ENCODE measurements around the gene EBF3. TPM values are rescaled to one million over a fixed set of nuclear protein-coding genes. Genes with fewer than 3 reads are reported as not detected.

Gene EBF3
- total and polyA plus RNA-seq, 2 donors (not counting 3 experiments of a cell fraction or from before 2014, with no cell fraction given) = 0.92 to 2.7 TPM

DNA sequence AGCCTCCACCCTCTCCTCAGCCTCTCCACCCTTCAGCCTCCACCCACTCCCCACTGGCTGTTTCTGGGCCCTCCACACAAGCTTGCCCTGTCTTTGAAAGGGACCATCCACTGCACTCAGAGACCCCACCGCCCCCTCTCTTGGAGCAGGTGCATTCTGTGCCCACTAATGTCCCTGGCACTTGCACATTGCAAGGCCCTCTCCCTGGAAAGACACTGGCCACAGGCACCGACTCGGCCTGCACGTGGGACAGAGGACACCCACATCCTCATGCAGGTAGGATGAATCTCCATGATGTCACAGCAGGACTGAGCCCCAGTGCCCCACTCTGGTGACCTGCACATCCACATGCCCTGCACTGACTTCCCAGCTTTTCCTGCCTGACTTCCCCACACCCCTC is 36.8 kb upstream of the EBF3 start:
- CTCF ChIA-PET = no interaction called here
- dilution Hi-C loops (cut with MboI; ENCODE audit: extremely low pct_ligation_motif_present, low sequenced_read_pairs) = no loop called here
- no TSS peak for BruUV-seq (replicated peaks)

More for the DNA sequence above, 36.8 kb upstream of the EBF3 start:
- H3K9me3 ChIP-seq (replicated peaks; ENCODE audit: control insufficient read depth, insufficient read depth, low read length) = no peaks in the 10 kb centered on the region
- FAIRE-seq (no peak), DNase-seq (ENCODE audit: low read depth, low spot score) (no peak)
- intact Hi-C loops (cut with micrococcal nuclease) = no loop called here
- H3K27ac ChIP-seq (ENCODE audit: insufficient read depth, low read depth, low read length) = no peak overlapping the region
- no peaks in the 10 kb centered on the region for H3K27me3 ChIP-seq (ENCODE audit: control insufficient read depth in 2 of 2, insufficient read depth in 2 of 2, low read length in 2 of 2)
- H2AFZ ChIP-seq (ENCODE audit: low read depth, low read length) = no peak overlapping the region
- no peaks in the 10 kb centered on the region for H3K36me3 ChIP-seq (ENCODE audit: control insufficient read depth in 2 of 2, extremely low read depth in 1 of 2, insufficient read depth in 2 of 2, low read length in 2 of 2)
- H4K20me1 ChIP-seq (replicated peaks; ENCODE audit: control insufficient read depth, extremely low read depth, insufficient read depth, low read length) = no peaks in the 10 kb centered on the region
- POLR2A ChIA-PET = no interaction called here
- no peak overlapping the region for H3K4me3 ChIP-seq (replicated peaks in 1 of 3; ENCODE audit: insufficient read depth in 1 of 3, low read depth in 1 of 3, low read length in 3 of 3)
- no peaks in the 10 kb centered on the region for H3K4me1 ChIP-seq (ENCODE audit: control insufficient read depth, extremely low read depth, insufficient read depth, low read length)
- H3K4me2 ChIP-seq (ENCODE audit: insufficient read depth, low read length) = no peak overlapping the region
- H3K9ac ChIP-seq (replicated peaks; ENCODE audit: extremely low read depth, insufficient read depth, low read length) = no peak overlapping the region
- H3K79me2 ChIP-seq (ENCODE audit: control insufficient read depth, insufficient read depth, low read length) = no peaks in the 10 kb centered on the region
- H3K9me1 ChIP-seq (replicated peaks; ENCODE audit: control insufficient read depth, extremely low read depth, insufficient read depth, low read length) = no peaks in the 10 kb centered on the region
- TF ChIP-seq, protein P1, sequence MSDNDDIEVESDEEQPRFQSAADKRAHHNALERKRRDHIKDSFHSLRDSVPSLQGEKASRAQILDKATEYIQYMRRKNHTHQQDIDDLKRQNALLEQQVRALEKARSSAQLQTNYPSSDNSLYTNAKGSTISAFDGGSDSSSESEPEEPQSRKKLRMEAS (IDR thresholded peaks at IDR 0.05; ENCODE audit: insufficient read depth, insufficient read length) = no peak
- TF ChIP-seq MYC (IDR thresholded peaks at IDR 0.05; ENCODE audit: low read depth, low read length) (no peak), EZH2 (IDR thresholded peaks at IDR 0.05; ENCODE audit: borderline replicate concordance, low read depth, low read length, severe bottlenecking) (no peak), POLR2A (IDR thresholded peaks at IDR 0.05; ENCODE audit: low read depth, low read length) (no peak), FOS (IDR thresholded peaks at IDR 0.05; ENCODE audit: borderline replicate concordance, insufficient read depth, low read length) (no peak), POLR2AphosphoS5 (IDR thresholded peaks at IDR 0.05; ENCODE audit: insufficient read depth, low read depth, low read length) (no peak), GATA2 (IDR thresholded peaks at IDR 0.05; ENCODE audit: insufficient read depth, insufficient read length, low read depth, low read length) (no peak), JUN (IDR thresholded peaks at IDR 0.05; ENCODE audit: borderline replicate concordance, insufficient read depth, insufficient read length, low read depth) (no peak)
- TF ChIP-seq, protein P2, sequence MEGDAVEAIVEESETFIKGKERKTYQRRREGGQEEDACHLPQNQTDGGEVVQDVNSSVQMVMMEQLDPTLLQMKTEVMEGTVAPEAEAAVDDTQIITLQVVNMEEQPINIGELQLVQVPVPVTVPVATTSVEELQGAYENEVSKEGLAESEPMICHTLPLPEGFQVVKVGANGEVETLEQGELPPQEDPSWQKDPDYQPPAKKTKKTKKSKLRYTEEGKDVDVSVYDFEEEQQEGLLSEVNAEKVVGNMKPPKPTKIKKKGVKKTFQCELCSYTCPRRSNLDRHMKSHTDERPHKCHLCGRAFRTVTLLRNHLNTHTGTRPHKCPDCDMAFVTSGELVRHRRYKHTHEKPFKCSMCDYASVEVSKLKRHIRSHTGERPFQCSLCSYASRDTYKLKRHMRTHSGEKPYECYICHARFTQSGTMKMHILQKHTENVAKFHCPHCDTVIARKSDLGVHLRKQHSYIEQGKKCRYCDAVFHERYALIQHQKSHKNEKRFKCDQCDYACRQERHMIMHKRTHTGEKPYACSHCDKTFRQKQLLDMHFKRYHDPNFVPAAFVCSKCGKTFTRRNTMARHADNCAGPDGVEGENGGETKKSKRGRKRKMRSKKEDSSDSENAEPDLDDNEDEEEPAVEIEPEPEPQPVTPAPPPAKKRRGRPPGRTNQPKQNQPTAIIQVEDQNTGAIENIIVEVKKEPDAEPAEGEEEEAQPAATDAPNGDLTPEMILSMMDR (IDR thresholded peaks at IDR 0.05; ENCODE audit: extremely low read depth in 1 of 2, insufficient read depth in 1 of 2, low read depth in 1 of 2, low read length in 2 of 2) = no peak
